Right atrium auricular region (tissue), 2 donors: Measurements from ENCODE around the gene CCNL1. TPM values are rescaled to one million over a fixed set of nuclear protein-coding genes. Genes with fewer than 3 reads are reported as not detected.

Experiments used
- DNase-seq: peaks from one replicate; pipeline ENCODE4 v3.0.0-alpha.2; 2019; ENCODE audit warnings: low spot score
- H3K27ac ChIP-seq, 2 donors: fragments of 200-600 bp; sonication (generic); 1 replicate in 1 of 2; 2 replicates in 1 of 2; pipeline ENCODE4 v1.5.1; 2016 to 2019
- H3K27me3 ChIP-seq, 2 donors: fragments of 200-600 bp; sonication (generic); one replicate each; pipeline versions ENCODE4 v1.5.1 to v1.6.0; 2017 to 2019
- H3K36me3 ChIP-seq: fragments of 200-600 bp; sonication (generic); one replicate; pipeline ENCODE4 v1.5.1; 2016
- H3K4me1 ChIP-seq, 2 donors: fragments of 200-600 bp; sonication (generic); one replicate each; pipeline versions ENCODE4 v1.5.1 to v1.6.0; 2017 to 2019
- H3K4me3 ChIP-seq, 2 donors: fragments of 200-600 bp; sonication (generic); 1 replicate in 1 of 2; 2 replicates in 1 of 2; pipeline ENCODE4 v1.5.1; 2017 to 2019; ENCODE audit warnings: mild to moderate bottlenecking in 1 of 2, moderate library complexity in 1 of 2
- H3K9me3 ChIP-seq, 2 donors: fragments of 200-600 bp; sonication (generic); one replicate each; pipeline ENCODE4 v1.5.1; 2019
- total RNA-seq, 2 donors: library from RNA; depleted of rRNA; stranded (reverse); fragments of >200 nt; gene quantifications; one replicate each; pipeline ENCODE4 v1.1.0, GENCODE V29; 2016
- TF ChIP-seq, protein P1 (sequence below), 2 donors: fragments of 200-600 bp; sonication (generic); IDR thresholded peaks; one replicate each; pipeline ENCODE4 v1.5.1; 2019; ENCODE audit warnings: antibody characterized with exemption in 2 of 2

Gene CCNL1
- total RNA-seq, 2 donors from 2014 or later = 43.8 to 44.3 TPM

DNA sequence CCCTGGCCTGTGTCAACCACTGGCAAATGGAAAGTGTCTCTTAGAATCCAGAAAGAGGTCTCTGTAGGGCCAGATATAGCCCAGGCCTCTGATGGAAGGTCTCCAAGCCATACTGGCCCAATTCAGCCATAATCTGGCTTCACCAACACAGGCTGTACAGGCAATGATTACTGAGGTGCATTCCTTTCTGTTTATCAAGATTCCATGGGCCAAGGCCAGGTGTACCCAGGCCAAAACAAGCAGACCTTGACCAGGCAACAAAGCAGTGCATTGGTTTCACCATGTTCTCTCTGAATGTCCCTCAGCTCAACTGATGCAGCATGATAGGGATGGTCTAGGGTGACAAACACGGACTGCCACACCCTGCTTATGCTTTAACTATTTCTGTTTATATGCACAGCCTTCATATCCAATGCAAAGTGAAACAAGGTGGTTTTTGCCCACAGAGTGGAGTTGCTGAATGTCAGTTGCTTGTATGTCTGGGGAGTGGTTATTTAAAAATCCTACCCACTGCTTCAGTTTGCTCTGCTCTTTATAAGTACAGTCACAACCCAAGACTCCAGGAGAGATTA, 25.2 kb downstream of the CCNL1 start:
- TF ChIP-seq, protein P1, sequence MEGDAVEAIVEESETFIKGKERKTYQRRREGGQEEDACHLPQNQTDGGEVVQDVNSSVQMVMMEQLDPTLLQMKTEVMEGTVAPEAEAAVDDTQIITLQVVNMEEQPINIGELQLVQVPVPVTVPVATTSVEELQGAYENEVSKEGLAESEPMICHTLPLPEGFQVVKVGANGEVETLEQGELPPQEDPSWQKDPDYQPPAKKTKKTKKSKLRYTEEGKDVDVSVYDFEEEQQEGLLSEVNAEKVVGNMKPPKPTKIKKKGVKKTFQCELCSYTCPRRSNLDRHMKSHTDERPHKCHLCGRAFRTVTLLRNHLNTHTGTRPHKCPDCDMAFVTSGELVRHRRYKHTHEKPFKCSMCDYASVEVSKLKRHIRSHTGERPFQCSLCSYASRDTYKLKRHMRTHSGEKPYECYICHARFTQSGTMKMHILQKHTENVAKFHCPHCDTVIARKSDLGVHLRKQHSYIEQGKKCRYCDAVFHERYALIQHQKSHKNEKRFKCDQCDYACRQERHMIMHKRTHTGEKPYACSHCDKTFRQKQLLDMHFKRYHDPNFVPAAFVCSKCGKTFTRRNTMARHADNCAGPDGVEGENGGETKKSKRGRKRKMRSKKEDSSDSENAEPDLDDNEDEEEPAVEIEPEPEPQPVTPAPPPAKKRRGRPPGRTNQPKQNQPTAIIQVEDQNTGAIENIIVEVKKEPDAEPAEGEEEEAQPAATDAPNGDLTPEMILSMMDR (IDR thresholded peaks at IDR 0.05) = no peak
- Histone ChIP-seq H3K9me3 (no peaks in the 10 kb centered on the region), H3K4me3 (no peak overlapping the region), H3K27me3 (no peaks in the 10 kb centered on the region), H3K36me3 (no peaks in the 10 kb centered on the region), H3K4me1 (peaks cover 0 to 69% of the 10 kb centered on the region in 2 donors), H3K27ac (peak overlapping the region; percentile 73 to 86)
- DNase-seq = no peak

GRCh38 chr3:157133434-157134320, 26.3 kb downstream of the CCNL1 start:
- no peak for DNase-seq
- TF ChIP-seq, protein P1 (IDR thresholded peaks at IDR 0.05) = no peak
- H3K4me3 ChIP-seq = no peak overlapping the region
- peak overlapping the region; percentile 73 to 86 for H3K27ac ChIP-seq
- H3K27me3 ChIP-seq = no peaks in the 10 kb centered on the region
- H3K4me1 ChIP-seq = peaks cover 0 to 79% of the 10 kb centered on the region in 2 donors
- no peaks in the 10 kb centered on the region for H3K36me3 ChIP-seq
- H3K9me3 ChIP-seq = no peaks in the 10 kb centered on the region

DNA sequence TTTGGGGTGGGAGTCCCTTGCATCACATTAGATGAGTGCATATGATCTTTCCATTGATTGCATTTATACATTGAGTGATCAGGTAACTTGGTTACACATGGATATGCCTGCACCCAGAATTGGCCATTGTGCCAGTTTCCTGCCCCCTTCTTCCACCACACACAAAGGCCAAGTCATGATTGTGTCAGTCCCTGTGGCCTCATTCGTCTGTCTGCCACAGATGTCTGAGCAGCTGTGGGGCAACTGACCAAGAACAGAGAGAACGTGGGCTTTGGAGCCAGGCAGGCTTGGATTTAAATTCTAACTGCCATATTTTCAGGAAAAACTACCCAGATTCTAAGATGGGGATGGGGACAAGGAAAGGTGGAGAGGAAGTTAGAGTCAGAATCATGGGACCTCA, 27.0 kb downstream of the CCNL1 start:
- H3K27ac ChIP-seq = peak overlapping the region; percentile 73 to 86
- H3K9me3 ChIP-seq = no peaks in the 10 kb centered on the region
- no peak for DNase-seq
- no peak overlapping the region for H3K4me3 ChIP-seq
- no peaks in the 10 kb centered on the region for H3K27me3 ChIP-seq
- TF ChIP-seq, protein P1 (IDR thresholded peaks at IDR 0.05) = no peak
- no peaks in the 10 kb centered on the region for H3K36me3 ChIP-seq
- peaks cover 0 to 86% of the 10 kb centered on the region in 2 donors for H3K4me1 ChIP-seq

DNA sequence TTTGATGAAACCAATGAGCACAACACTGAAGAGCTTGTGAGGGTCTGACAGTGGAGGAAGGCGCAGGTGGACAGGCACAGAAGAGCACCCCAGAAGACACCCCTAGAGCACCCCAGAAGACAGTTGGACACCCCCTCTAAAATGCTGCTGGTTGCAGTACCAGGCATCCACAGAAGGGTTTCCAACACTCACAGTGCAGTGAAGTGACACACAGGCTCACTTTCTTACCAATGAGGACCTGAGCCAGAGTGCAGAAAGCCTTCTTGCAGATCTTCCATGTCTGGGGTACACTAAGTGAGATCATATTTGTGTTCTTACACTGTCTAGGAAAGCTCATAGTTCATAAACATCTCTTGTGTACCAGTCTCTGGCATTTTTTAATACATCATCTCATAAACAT, 27.6 kb downstream of the CCNL1 start:
- no peaks in the 10 kb centered on the region for H3K36me3 ChIP-seq
- peaks cover 0 to 86% of the 10 kb centered on the region in 2 donors for H3K4me1 ChIP-seq
- peak overlapping the region; percentile 73 to 86 for H3K27ac ChIP-seq
- H3K9me3 ChIP-seq = no peaks in the 10 kb centered on the region
- no peak overlapping the region for H3K4me3 ChIP-seq
- TF ChIP-seq, protein P1 (IDR thresholded peaks at IDR 0.05) = no peak
- DNase-seq = no peak
- no peaks in the 10 kb centered on the region for H3K27me3 ChIP-seq

DNA sequence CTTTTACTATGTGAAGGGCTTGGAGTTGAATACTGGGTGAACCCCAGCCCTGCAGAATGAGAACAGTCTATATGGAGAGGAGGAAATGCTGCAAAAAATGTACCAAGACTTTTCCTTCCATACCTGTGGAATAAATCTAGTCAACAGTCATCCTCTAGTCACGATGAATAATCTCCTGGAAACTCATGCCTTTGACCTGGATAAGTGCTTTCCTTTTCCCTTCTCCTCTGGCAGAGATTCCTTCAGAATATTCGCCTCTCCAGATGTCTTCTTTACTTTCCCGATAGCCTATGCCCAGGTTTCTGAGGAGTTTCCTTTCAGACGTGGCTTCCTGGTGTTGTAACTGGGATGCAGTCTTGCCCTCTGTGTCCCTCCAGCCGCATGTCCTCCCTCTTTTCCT, 28.1 kb downstream of the CCNL1 start:
- Histone ChIP-seq H3K9me3 (no peaks in the 10 kb centered on the region), H3K27ac (peak overlapping the region in 1 of 2 donors; percentile 86), H3K36me3 (no peaks in the 10 kb centered on the region), H3K27me3 (no peaks in the 10 kb centered on the region), H3K4me1 (peaks cover 0 to 82% of the 10 kb centered on the region in 2 donors), H3K4me3 (no peak overlapping the region)
- TF ChIP-seq, protein P1 (IDR thresholded peaks at IDR 0.05) = no peak
- DNase-seq = no peak
